ENCODE data around the gene TM4SF4. TPM values are rescaled to one million over a fixed set of nuclear protein-coding genes. Genes with fewer than 3 reads are reported as not detected.

The TM4SF4 gene
- total RNA-seq, 1 donor from 2014 or later = not detected

GRCh38 chr3:149506540-149506939 is 32.0 kb downstream of the TM4SF4 start:
- no peaks in the 10 kb centered on the region for H3K9me3 ChIP-seq (ENCODE audit: insufficient read depth, low read depth, low read length)
- no peak overlapping the region for H3K4me3 Mint-ChIP-seq (ENCODE audit: unreplicated experiment)
- peak overlapping the region; percentile 53 for H3K27ac ChIP-seq (ENCODE audit: low read depth, low read length)
- H3K36me3 ChIP-seq (ENCODE audit: insufficient read depth, low read length) = no peaks in the 10 kb centered on the region
- peak overlapping the region; percentile 32 for H3K9ac ChIP-seq (ENCODE audit: low read length)
- no peak overlapping the region for H3K4me3 ChIP-seq (ENCODE audit: insufficient read depth, low read depth, low read length)
- peaks cover 29% of the 10 kb centered on the region for H3K4me1 ChIP-seq (ENCODE audit: insufficient read depth, low read length)
- FAIRE-seq (peak; percentile 76), DNase-seq (ENCODE audit: low read depth) (peak; percentile 59)
- no peaks in the 10 kb centered on the region for H3K27me3 Mint-ChIP-seq (ENCODE audit: low read depth, unreplicated experiment)
- no peaks in the 10 kb centered on the region for H4K20me1 ChIP-seq (ENCODE audit: insufficient read depth, low read length)
- no peaks in the 10 kb centered on the region for H3K36me3 Mint-ChIP-seq (ENCODE audit: low read depth, unreplicated experiment)
- no peaks in the 10 kb centered on the region for H3K27me3 ChIP-seq (ENCODE audit: insufficient read depth, low read length)
- H3K4me2 ChIP-seq (ENCODE audit: low read length) = peak overlapping the region; percentile 65
- no peak overlapping the region for H2AFZ ChIP-seq (ENCODE audit: low read depth, low read length)
- H3K9me3 Mint-ChIP-seq (ENCODE audit: unreplicated experiment) = peaks cover 1% of the 10 kb centered on the region
- TF ChIP-seq EZH2 (IDR thresholded peaks at IDR 0.05; ENCODE audit: insufficient read depth, low read length) (no peak), CTCF (IDR thresholded peaks at IDR 0.05; ENCODE audit: insufficient read depth, low read depth, low read length) (no peak)
- no peaks in the 10 kb centered on the region for H3K79me2 ChIP-seq (ENCODE audit: insufficient read depth, low read length)
- H3K27ac Mint-ChIP-seq (ENCODE audit: unreplicated experiment) = no peak overlapping the region
- H3K4me1 Mint-ChIP-seq (ENCODE audit: low read depth, unreplicated experiment) = peaks cover 6% of the 10 kb centered on the region

GRCh38 chr3:149506965-149507364 is 32.5 kb downstream of the TM4SF4 start:
- peak overlapping the region; percentile 53 for H3K27ac ChIP-seq (ENCODE audit: low read depth, low read length)

More at GRCh38 chr3:149506965-149507364, 32.5 kb downstream of the TM4SF4 start:
- Mint-ChIP-seq H3K36me3 (ENCODE audit: low read depth, unreplicated experiment) (no peaks in the 10 kb centered on the region), H3K4me3 (ENCODE audit: unreplicated experiment) (no peak overlapping the region), H3K27ac (ENCODE audit: unreplicated experiment) (no peak overlapping the region), H3K4me1 (ENCODE audit: low read depth, unreplicated experiment) (peaks cover 6% of the 10 kb centered on the region), H3K27me3 (ENCODE audit: low read depth, unreplicated experiment) (no peaks in the 10 kb centered on the region), H3K9me3 (ENCODE audit: unreplicated experiment) (peaks cover 1% of the 10 kb centered on the region)
- TF ChIP-seq EZH2 (IDR thresholded peaks at IDR 0.05; ENCODE audit: insufficient read depth, low read length) = no peak
- TF ChIP-seq CTCF (IDR thresholded peaks at IDR 0.05; ENCODE audit: insufficient read depth, low read depth, low read length) = no peak
- H3K9ac ChIP-seq (ENCODE audit: low read length) = peak overlapping the region; percentile 32
- H2AFZ ChIP-seq (ENCODE audit: low read depth, low read length) = no peak overlapping the region
- H3K4me1 ChIP-seq (ENCODE audit: insufficient read depth, low read length) = peaks cover 25% of the 10 kb centered on the region
- H3K4me3 ChIP-seq (ENCODE audit: insufficient read depth, low read depth, low read length) = no peak overlapping the region
- FAIRE-seq = no peak
- no peaks in the 10 kb centered on the region for H3K36me3 ChIP-seq (ENCODE audit: insufficient read depth, low read length)
- no peaks in the 10 kb centered on the region for H3K27me3 ChIP-seq (ENCODE audit: insufficient read depth, low read length)
- no peak for DNase-seq (ENCODE audit: low read depth)
- H4K20me1 ChIP-seq (ENCODE audit: insufficient read depth, low read length) = no peaks in the 10 kb centered on the region
- peak overlapping the region; percentile 65 for H3K4me2 ChIP-seq (ENCODE audit: low read length)
- no peaks in the 10 kb centered on the region for H3K9me3 ChIP-seq (ENCODE audit: insufficient read depth, low read depth, low read length)
- H3K79me2 ChIP-seq (ENCODE audit: insufficient read depth, low read length) = no peaks in the 10 kb centered on the region

Data from astrocyte (in vitro differentiated cells and primary cell).